Fibroblast of skin of scalp (primary cell): ENCODE measurements around the gene ZBTB38.
A peak's percentile ranks its signal among the peaks of the same experiment; 100 is the strongest.

ENCODE experiments used
- DNase-seq: peaks from one replicate; pipeline ENCODE4 v3.0.0-alpha.2; 2013

ZBTB38 gene

GRCh38 chr3:141388823-141389621, 20.7 kb downstream of the ZBTB38 start:
- no peak for DNase-seq

GRCh38 chr3:141389703-141390102, 21.4 kb downstream of the ZBTB38 start:
- DNase-seq, result no peak

DNA sequence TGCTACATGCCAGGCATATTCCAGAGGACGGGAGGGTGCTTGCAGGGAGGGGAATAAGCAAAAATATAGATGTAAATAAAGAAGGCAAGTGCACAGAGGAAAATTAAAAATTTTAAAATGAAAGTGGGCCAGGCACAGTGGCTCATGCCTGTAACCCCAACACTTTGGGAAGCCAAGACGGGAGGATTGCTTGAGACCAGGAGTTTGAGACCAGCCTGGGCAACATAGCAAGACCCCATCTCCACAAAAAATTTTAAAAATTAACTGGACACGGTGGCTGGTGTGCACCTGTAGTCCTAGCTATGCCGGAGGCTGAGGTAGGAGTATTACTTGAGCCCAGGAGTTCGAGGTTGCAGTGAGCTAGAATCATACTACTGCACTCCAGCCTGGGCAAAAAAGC, 22.4 kb downstream of the ZBTB38 start:
- no peak for DNase-seq

DNA sequence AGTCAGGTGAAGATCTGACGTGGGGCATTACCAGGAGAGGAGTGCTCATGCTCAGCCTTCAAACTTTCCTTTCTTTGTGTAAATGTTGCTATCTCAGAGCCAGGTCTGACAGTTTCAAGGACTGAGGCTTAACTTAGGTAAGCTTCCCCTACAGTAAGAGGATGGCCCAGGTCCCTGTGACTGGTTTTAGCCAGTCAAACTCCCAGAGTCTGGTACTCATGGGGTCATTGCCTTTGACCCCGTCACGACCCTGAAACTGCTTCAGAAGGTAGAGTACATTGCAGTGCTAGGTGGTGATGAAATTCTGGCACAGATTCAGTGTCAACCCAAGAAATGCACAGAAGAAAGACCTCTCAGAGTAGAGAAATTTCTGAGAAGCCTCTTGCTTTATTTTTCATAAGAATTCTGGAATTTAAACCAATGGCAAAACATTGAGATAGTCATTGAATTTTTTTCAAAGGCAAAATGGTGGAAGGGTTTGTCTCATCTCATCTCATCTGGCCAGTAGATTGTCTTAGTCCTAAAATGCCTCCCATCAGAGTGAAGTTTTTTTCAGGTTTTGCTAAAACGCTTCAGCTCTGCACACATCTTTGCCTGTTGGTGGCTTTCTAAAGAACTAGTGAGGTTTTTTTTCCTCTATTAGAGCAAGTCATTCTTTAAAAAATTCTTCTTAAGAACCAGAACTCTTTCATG, 23.1 kb downstream of the ZBTB38 start:
- DNase-seq, result no peak

- no peak for DNase-seq
Observed at GRCh38 chr3:141391991-141392316, 23.6 kb downstream of the ZBTB38 start.

GRCh38 chr3:141392416-141392815, 24.1 kb downstream of the ZBTB38 start:
- DNase-seq, result no peak

DNA sequence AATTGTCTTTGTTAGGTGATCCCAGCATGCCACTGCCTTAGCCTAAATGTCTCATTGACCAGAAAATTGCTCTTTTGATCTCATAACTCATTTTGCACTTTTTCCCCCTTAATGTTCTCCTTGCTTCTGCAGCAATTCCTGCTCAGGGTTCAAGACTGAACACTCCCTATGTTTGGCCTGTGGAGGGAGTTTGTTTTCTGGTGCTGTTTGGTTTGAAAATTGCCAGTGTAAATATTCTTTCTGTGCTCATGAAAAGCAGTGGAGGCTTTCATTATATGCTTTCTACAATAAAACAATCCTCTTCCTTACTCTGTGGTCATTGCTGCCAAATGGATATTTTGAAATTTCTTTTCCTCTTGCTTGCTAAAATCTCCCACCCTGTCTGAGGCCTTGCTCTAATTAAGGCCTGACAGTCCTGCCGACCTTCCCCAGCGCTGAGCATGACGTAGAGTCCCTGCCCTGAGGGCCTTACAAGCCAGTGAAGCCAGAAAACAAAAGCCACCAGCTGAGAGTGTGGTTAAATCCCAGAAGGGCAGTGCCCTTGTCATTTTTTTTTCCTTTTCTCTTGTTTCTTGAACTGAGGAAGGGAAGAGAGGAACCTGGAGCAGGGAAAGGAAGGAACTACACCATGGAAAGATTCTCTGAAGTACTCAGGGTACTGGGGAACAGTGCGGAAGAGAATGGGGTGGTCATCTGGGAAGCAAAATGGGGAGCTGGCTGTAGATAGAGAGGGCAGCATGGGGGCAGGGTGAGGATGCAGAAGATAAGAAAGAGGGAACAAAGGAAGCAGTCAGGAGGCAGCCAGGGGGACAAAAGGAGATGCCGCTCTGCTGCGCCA, 24.8 kb downstream of the ZBTB38 start:
- peak; percentile 63 for DNase-seq

DNA sequence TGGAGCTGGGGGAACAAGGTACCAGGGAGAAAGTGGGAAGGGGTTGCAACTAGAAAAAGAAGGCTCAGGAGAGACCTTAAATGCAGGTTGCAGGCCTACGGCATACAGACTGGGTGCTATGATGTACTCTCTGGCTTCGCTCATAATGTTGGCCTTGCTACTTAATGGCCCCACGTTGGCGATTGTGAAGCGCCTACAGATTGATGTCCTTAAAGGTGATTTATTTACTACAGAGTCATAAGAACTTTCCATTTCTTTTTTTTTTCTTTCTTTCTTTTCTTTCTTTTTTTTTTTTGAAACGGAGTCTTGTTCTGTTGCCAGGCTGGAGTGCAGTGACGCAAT, 25.4 kb downstream of the ZBTB38 start:
- no peak for DNase-seq

GRCh38 chr3:141394560-141394959, 26.3 kb downstream of the ZBTB38 start:
- no peak for DNase-seq

DNA sequence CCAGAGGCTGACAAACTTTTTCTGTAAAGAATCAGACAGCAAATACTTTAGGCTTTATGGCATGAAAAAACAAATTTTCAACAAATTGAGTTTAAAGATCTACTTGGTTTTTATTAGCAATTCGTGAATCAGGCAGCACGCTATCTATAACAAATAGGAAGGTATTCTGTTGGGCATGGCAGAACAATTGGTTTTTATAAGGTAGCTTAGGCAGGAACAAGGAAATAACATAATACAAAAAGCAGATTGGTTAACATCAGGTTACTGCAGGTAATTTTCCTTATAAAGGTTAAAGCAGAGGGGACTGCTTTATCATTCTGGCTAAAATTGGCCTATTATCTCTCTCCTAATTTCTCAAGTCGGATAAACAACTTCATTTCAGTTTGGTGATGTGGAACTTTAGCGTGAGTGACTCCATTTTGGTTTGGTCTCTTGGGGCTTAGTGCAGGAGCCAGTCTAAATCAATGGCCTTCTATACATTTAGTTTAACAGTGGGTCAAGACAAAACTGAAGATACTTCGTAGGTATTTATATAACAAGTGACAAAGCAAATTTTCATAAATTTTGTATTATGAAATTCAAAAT, 26.8 kb downstream of the ZBTB38 start:
- no peak for DNase-seq

GRCh38 chr3:141397996-141398395, 29.7 kb downstream of the ZBTB38 start:
- no peak for DNase-seq

DNA sequence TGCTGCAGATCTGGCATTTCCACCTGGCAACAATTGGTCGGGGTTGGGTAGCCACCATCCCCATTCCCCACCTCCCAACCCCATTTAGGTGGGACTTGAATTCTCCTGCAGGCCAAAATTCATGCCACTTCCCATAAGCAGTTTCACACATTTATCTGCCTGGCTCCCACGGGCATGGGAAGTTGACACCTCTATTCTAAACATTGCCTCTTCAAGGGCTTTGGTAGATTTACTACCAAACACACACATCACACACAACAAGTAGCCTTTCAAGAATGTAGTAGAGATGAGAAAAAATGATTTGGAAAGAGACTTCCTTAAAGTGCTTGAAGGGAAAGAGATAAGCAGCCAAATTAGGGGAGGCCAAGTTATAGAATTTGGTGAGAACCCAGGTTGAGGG, 30.9 kb downstream of the ZBTB38 start:
- DNase-seq, result no peak

GRCh38 chr3:141400073-141400971, 32.0 kb downstream of the ZBTB38 start:
- no peak for DNase-seq

- DNase-seq, result no peak
Observed at GRCh38 chr3:141401095-141401494, 32.8 kb downstream of the ZBTB38 start.

GRCh38 chr3:141401573-141402475, 33.5 kb downstream of the ZBTB38 start:
- DNase-seq, result peak; percentile 47

- peak; percentile 78 for DNase-seq
Observed at GRCh38 chr3:141402476-141403171, 34.3 kb downstream of the ZBTB38 start.

DNA sequence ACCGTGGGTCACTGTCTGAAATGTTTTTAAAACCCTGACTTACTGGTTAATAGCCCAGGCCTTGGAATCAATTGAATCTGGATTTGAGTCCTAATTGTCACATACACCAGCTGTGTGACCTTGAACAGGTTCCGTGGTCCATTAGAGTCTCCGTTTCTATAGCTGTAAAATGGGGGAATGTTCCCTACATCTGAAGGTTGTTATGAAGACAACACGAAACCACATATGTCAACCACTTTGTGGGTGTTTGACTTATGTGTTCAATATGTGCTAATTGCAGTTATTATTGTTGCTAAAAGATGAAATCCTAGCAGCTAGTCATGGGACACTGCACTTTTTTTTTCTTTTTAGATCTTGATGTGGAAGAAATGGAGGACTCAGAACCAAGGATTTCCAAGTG, 35.3 kb downstream of the ZBTB38 start:
- DNase-seq, result no peak

- peak; percentile 80 for DNase-seq
Observed at GRCh38 chr3:141405025-141405424, 36.7 kb downstream of the ZBTB38 start.

- peak; percentile 86 for DNase-seq
Observed at GRCh38 chr3:141405591-141405990, 37.3 kb downstream of the ZBTB38 start.

GRCh38 chr3:141406265-141406664, 38.0 kb downstream of the ZBTB38 start:
- DNase-seq, result no peak
